Measurements from ENCODE around the gene COBL.

Gene COBL

DNA sequence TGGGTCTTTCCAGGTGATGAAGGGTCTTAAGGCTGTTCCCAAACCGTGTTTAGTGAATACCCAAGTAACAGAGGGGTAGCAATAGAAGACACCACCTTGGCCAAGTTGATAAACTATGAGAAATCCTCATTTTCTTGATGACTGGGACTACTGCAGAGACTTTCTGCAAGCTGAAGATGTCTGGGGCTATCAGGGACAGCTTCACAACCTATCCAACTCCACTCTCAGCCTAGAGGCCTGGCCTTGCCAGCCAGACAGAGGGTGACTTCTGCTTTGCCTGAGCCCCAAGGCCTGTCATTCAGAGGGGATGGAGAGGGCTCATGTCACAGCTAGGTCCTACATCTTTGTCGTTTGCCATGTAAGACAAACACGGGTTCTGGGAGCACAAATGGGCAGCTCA lies 278.0 kb downstream of the COBL start:
- no peak for DNase-seq

DNA sequence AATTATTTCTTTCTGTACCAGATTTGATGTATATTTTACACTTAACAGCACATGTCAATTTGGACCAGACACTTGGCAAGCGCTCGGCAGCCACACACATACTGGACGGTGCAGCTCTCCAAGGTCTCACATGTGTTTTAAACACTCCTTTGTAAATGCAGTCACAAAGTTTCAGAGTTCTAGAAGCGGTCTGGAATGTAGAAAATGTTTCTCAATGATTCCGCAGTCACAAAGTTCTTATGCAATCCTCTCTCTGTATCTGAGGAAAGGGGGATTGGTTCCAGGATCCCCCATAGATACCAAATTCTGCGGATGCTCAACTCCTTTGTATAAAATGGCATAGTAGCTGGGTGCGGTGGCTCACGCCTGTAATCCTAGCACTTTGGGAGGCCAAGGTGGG lies 280.9 kb downstream of the COBL start:
- no peak for DNase-seq

DNA sequence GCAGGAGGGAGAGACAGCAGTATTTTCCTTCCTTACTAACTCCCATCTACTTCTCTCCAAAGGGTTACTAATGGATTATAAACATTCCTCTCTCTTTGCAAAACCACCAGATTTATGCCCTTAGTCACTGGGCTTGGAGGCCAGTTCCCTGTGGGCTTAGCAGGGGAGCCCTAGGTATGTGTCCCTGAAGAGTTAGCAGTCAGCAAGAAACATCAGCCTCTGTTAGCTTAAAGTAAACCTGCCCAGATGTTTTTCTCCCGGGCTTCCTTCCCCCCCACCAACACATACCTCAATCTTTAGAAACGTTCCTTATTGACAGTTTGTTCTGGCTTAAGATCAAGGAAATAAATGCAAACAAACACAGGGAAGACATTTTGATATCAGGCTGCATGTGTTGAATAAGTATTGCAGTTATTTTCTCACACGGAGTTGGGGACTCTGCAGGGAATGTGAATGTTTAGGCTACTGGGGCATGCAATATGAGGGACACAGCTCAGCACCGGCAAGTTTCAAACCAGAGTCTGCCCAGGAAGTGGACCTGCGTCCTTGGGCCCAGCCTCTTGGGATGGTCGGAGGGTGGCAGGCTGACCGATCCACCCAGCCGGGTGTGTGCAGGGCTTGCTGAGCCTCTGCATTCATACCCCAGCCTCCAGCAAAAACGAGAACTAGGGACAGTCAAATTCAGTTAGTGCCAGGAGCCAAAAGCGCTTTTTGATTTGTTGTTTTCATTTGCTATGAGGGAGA lies 281.9 kb downstream of the COBL start:
- DNase-seq: peak; percentile 68

DNA sequence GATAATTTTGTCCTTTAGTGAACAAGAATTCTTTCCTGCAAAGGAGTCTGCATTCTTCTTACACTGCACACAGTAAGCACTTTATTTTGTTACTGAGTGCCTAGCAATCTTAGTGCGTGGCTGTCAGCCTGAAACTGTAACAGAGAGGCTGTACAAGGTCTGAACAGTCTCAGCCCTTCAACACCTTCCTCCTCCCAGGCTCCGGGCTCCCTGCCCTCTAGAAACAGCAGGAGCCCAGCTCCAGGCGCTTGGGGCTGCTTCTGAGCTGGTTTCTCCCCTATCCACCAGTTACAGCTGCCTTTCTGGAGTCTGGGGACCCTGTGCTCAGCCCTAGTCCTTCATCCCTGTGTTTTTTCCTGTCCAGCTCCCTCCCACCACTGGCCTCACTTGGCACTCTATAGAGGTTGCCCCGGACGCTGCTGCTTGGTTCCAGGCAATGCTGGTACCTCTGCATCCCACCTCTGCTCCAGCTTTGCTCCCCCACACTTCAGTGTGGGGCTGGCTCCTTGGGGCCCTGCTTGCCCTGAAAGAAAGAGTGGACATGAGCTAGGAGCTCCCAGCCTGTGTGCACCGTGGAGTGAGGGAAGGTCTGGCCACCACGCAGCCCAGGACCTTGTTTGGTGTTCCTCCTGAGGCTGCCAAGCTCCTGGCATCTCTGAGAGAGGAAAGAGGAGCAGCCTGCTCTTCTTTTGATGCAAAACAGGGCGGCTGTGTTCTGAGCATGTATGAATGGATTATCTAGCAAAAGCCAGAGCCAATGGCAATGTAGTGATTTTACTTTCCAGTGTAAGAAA lies 282.7 kb downstream of the COBL start:
- DNase-seq: no peak

DNA sequence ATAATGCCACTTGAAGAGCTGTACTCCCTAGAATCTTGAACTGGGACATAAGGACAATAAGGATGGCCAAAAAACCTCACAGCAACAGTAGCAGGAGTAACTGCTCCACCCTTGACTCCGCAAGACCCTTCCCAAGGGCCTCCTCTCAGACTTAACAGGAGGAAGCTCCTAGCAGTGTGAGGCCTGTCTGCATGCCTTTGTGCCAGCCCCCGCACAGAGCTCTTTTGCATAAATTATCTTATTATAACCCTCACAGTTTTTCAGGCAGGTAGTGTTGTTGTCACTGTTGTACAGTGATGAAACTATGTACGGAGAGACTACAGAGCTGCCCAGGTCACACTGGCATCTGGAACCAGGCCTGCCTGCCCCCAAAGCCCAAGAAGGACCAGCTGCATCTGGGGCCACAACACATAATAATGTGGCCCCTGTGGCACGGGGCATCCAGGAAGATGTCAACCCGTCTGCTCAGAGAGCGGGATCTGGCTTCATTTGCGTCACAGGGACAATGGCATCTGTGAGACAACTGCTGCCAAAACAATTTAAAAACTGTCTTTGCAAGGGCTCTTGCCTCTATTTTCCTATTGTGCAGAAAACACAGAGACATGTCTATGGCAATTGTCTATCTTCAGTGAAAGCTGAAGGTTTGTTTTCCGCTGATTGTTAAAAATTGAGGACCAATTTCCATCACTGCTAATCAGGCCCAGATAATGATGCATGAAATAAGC lies 284.7 kb downstream of the COBL start:
- DNase-seq: no peak

DNA sequence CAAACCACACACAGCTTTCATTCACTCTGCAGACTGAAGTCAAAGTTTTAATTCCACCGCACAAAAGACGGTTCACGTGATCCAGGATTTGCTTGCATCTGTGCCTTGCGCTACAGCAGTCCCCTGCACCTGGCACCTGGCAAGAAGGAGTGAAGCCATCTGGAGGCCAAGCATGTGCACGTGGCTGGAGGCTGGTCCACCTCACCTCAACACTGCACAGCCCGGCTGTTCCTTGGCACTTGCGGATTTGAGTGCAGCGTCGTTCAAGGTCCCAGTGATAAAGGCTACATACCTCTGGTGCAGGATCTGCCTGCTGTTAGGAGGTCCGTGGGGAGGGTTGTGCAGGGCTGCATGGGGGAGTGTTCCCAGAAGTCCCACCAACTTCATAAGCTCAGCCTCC lies 285.4 kb downstream of the COBL start:
- no peak for DNase-seq

DNA sequence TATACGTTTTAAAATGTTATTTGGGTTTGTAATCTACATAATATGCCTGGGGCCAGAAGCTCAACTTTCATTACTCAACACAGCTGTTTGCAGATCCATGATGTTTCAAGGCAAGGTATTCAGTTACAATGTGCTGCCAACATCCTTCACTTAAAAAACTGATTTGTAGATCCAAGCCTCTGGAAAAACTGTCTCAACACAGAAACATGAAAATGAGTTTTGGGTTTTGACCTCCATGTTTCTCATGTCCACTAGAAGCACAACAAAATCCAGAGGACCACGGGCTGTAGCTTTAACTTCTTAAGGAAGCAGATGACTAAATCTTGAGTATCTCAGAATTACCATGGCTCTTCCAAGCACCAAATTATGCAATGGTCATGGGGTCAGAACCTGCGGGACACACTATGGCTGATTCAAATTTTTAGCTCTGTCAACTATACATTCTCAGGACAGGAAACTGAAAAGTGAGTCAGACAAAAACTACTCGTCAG lies 286.9 kb downstream of the COBL start:
- DNase-seq: peak; percentile 51

DNA sequence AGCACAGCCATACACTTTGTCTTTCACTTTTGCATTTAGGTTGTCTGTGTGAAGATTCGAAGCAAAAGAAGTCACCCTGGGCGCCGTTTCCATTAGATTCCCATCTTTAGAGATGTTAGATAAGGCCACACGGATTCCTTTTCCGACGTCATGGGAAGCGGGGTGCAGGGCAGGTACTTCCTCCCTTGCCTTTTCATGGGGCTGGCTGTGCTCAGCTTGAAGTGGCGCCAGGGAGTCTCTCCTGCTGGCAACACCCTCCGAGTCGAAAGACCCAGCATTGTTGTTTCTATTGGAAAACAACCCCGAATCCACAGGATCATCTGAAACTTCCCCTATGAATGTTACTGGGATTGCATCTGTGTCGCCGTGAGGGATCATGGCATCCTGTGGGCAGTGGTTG lies 287.5 kb downstream of the COBL start:
- no peak for DNase-seq

DNA sequence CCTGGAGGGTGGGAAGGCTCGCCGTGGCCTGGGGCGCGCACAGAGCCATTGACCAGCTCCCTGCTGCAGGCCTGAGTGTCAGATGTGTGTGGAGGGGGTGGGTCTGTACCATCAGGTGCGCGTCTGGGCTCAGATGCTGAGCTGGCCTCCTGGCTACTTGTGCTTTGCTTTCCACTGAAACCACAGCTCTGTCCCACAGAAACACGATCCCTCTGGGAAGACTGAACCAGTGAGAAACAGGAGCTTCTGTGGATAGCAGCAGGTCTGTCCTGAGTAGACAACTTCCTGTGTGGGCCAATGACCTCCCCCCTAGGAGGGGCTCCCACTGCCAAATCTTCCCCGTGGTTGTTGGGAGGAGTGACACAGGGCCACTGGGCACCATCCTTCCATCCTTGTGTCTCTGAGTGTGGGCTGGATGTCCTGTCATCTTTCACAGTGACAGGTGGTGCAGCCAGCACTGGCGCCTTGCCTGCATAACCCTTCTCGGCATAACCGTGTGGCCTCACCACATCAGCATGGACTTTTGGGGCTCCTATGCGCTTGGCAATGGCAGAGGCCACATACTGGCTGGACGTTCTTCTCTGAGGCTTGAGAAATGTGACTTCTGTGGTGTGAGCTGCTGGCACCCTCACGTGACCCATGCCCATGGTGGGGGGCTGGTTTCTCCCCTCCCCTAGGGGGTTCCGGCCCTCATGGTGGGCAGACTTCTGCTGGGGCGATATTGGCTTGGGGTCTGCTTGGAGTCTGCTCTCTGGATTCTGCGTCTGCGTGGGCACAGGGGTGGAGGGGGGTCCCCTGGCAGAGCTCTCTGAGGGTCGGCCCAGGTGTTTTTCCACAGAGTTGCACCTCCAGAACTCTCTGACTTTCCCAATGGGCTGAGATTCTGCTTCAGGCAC lies 288.4 kb downstream of the COBL start:
- DNase-seq: no peak

DNA sequence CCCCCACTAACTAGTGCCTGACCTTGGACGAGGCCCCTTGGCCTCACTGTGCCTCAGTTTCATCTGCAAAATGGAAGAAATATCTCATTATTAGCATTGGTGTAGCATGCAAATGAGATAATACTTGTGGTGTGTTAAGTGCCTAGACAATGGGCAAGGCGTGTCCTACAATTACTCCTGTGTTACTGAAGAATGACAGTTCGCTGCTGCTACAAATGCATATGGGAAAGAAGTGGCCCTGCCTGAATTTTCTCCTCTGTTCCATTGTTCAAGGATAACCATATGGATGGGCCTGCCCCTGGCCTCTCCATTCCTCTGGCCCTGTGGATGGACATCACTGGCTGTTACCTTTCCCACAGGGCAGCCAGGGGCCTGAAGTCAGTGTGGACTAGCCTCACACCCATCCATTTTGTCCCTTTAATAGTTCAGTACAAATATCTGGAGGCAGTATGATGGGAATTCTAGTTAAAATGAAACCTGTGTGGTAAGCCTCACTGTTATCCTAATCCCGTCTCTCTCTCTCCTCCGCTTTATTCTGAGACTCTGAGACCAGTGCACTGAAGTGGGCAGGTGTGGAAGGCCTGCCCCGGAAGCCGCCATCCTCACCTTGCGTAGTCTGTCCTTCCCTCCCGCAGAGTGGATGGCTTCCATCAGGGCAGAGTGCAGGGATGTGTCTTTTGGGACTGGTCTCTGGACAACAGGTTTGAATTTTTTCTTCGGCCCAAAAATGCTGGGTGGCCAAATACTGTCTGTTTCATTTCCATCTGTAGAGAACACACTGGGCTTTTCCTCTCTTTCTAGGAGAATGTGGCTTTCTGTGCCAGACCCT lies 289.3 kb downstream of the COBL start:
- no peak for DNase-seq

DNA sequence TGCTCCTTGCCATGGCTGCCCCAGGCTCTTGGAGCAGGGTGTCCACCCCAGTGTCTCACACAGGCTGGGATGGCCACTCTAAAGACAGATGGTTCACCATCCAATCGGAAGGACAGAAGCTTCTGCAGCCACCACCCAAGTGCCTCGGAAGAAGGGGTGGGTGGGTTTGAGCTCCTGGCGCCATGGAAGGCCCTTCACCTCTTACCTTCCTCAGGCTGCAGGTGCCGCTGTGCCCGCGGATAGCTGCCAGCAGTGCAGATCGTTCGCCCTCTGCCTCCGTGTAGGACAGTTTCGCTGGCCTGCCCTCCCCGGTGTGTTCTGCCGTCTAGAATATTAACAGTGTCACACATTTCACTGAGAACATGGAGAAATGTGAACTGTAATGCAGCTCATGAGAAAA lies 290.3 kb downstream of the COBL start:
- no peak for DNase-seq

DNA sequence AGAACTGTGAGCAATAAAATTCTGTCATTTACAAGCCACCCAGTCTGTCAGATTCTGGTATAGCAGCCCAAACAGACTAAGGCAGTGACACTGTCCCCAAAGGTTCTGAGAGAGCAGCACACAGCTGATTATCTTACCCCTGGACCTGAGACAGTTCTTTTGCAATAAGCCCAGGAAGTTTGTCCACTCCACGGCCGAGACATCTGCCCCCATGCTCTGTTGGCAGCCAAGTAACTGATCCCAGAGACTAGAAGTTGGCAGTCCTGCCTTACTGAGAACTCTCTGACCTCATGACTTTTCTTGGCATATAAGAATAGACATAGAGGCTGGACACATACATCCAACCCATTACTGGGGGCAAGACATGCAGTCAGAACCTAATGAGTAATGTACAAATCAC lies 290.9 kb downstream of the COBL start:
- no peak for DNase-seq

DNA sequence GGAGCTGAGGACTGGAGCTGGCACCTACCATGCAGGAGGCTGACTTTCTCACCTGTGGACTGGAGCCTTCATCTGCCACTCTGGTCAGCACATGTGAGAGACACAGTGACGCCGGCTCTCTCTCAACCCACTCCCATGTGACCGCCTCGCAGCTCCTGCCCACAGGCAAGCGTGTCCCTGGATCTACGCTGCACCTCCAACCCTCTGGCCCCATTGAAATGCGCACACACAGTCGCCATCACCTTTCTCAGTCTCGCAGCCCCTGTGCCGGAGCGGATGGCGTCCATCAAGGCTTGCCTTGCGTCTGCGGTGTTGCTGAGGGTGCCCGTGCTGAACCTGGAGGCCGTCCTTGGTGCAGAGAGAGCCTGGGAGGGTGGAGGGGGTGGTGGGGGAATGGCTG lies 291.7 kb downstream of the COBL start:
- no peak for DNase-seq

DNA sequence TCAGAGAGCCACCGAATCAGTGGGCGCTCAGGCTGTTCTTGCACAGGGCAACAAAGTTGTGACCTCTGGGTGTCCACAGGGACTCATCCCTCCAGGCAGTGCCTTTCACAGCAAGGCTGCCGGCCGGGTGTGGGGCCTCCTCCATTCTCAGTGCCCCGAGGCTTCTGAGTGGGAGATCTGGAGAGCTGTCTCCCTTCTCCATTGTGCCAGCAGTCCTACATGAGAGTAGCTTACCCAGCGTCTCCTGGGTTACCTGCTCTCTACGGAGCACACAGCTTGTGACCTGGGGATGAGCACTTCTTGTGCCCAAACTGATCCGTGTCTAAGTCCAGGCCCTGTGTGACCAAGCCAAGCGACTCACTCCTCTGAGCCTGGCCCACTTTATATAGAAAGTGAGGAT lies 293.1 kb downstream of the COBL start:
- no peak for DNase-seq

DNA sequence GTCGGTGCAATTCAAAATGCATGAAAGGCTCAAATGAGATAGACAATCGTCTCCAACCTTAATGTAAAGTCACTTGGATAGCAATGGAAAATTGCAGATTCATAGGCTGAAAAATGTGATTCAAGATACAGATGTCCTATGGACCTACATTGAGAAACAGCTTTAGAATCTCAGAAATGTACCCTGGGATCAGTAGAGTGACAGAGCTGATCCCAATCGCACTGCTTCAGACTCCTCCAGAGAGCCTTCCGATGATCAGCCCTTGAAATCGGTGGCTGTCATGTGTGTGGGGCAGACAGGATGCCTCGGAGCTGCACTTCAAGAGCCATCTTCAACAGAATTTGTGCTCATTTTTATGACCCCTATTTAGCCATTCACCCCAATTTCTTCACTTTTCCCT lies 293.8 kb downstream of the COBL start:
- DNase-seq: no peak

DNA sequence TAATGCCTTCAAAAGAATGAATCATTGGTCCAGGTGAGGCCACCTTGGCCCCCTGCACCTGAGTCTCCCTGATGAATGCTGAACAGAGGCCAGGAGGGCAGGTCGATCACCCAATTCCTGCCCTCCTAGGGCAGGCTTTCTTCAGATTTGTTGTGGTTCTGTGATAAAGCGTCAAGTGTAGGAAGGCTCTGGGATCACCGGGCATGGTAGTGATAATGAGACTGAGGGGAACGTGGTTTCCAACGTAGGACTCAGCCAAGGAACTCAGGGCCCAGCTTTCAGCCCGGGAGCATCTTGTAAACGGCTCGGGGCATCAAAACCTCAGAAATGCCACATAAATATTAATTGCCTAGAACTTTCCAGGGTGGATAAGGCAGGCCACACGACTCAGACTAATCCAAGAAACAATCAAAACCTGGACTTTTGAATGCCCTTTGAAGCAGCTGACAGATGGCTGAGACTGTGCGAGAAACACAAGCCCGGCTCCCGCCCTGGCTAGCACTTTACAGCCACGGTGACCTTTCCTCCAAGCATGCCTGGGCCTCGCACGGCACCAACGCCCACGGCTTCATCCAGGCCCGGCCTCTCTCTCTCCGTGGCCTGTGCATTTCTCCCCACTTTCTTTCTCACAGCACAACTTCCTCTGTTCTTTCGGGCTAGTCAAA lies 294.6 kb downstream of the COBL start:
- DNase-seq: no peak

DNA sequence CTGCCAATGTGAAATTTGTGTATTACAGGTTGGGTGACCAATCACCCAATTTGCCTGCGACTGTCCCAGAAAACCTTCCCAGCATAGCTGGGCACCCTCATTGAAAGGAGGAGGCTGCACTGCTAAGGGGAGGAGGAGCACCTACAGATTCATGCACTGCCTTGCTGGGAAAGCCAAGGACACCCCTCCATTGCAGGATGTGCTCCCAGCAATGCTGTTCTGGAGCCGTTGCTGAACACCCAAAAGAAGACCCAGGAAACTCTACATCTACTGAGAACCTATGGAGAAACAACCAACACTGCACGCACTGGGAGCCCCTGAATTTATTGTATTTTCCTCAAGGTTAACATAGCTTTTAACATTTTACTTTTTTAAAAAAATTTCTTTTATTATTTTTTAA lies 295.7 kb downstream of the COBL start:
- DNase-seq: no peak

DNA sequence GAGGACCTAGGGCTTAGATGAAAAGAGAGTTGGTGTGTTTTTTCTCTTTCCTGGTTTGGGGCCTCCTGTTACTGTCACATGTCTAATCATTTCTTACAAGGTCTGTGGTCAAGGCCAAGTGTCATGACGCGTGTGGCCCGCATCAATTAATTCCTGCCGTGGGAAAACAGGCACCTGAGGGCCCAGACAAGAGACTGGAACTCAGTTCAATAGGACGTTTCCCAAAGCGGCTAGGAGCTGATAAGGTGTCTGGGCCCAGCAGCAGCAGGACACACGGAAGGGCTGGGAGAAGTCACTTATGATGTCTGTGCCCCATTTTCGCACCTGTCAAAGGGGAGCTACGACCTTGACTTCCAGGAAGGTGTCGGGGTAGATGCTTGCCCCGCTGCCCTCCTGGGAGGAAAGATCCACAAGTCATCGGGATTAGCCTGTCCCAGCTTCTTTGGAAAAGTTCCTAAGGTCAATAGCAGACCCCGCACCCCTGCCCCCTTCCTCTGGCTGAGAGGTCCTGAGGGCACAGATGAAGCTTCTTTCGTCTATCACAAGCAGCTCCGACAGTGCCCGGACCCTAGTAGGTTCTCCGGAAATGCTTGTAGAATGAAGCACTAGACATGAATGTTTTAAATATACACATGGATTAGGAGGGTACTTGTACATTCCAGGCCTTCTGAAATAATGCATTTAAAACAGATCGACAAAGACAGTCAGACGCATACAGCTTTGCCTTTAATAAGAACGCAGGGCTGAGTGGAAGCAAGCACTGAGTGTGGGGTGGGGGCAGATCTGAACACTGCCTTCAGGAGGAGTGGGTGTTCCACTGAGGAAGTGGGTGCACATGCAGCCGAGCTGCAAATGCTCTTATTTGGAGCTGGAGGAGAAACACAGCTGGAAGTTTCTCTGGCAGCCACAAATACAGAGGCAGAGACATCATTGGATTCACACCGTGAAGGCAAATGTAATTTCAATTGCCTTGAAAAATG lies 296.4 kb downstream of the COBL start:
- no peak for DNase-seq

DNA sequence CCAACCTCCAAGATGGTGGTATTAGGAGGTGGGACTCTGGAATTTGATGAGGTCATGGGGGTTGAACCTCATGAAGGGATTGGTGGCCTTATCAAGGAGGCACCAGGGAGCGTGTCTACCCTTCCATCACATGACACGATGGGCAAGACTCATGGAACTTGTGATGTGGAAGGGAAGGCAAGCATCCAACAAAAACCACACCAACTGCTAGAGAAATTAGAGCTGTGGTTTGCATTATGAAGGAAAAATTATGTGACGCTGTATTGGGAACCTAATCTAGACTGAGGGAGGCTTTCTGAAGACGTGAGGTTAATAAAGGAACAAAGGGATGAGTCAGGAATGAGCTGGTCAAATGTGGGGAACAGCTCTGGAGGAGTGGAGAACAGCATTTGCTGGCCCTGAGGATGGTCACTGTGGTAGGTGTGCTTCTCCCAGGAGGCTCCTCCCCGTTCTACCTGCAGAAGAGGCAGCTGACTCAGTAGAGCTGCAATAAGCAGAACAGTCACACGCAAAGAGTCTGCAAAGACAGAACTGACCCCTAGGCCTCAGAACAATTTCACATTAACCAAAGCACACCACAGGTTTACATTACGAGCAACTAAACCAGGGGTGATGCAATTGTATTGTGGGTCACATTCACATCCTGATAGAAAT lies 297.3 kb downstream of the COBL start:
- no peak for DNase-seq

Measured in NCI-H69 (cell line).